Stimulated activated CD8-positive, alpha-beta memory T cell treated with anti-CD3 and anti-CD28 coated beads, Interleukin-4, amount 100 ng/mL, for 48 hours (primary cell): Measurements from ENCODE around the gene ANKRD39.
"Not testable (repeated sequence)": the region's sequence is repeated elsewhere in the genome, so short reads cannot be mapped to it uniquely, and the experiment has no call there.

Experiments
- DNase-seq: peaks from one replicate; pipeline ENCODE4 v3.0.0-alpha.2; 2020

The ANKRD39 gene

GRCh38 chr2:96869822-96870625 is 12.2 kb upstream of the ANKRD39 start, which contains the start of gene SEMA4C:
Gene SEMA4C, minus strand, starts transcription at chr2:96870080. Its CDS starts 2,194 bp downstream, at chr2:96867886.
- peak; percentile 63 for DNase-seq

GRCh38 chr2:96869281-96869821 is 11.5 kb upstream of the ANKRD39 start:
- DNase-seq, result no peak

GRCh38 chr2:96868555-96869280 is 10.9 kb upstream of the ANKRD39 start:
- peak; percentile 81 for DNase-seq

GRCh38 chr2:96867756-96868554 is 10.1 kb upstream of the ANKRD39 start:
- DNase-seq, result no peak

- DNase-seq, result no peak
Measured at GRCh38 chr2:96866986-96867755, 9.4 kb upstream of the ANKRD39 start.

- no peak for DNase-seq
Measured at GRCh38 chr2:96866586-96866985, 8.8 kb upstream of the ANKRD39 start.

GRCh38 chr2:96866149-96866548 is 8.3 kb upstream of the ANKRD39 start:
- DNase-seq, result no peak

GRCh38 chr2:96865654-96866053 is 7.8 kb upstream of the ANKRD39 start:
- DNase-seq, result no peak

GRCh38 chr2:96864343-96865091 is 6.7 kb upstream of the ANKRD39 start:
- no peak for DNase-seq

- DNase-seq, result no peak
Measured at GRCh38 chr2:96863575-96864342, 5.9 kb upstream of the ANKRD39 start.

- DNase-seq, result not testable (repeated sequence)
Measured at GRCh38 chr2:96863056-96863455, 5.2 kb upstream of the ANKRD39 start.

GRCh38 chr2:96861074-96861473 is 3.3 kb upstream of the ANKRD39 start:
- no peak for DNase-seq

- DNase-seq, result peak; percentile 59
Measured at GRCh38 chr2:96860065-96861029, 2.5 kb upstream of the ANKRD39 start.

- DNase-seq, result no peak
Measured at GRCh38 chr2:96859681-96860064, 1.9 kb upstream of the ANKRD39 start.

GRCh38 chr2:96859099-96859649 is 1.4 kb upstream of the ANKRD39 start:
- DNase-seq, result no peak

GRCh38 chr2:96856776-96857666 is 795 bp downstream of the ANKRD39 start:
- peak; percentile 60 for DNase-seq

- no peak for DNase-seq
Measured at GRCh38 chr2:96853321-96853720, 4.5 kb downstream of the ANKRD39 start.

GRCh38 chr2:96852667-96853066 is 5.1 kb downstream of the ANKRD39 start:
- DNase-seq, result no peak
